Mesodermal cell (in vitro differentiated cells): ENCODE measurements around the gene CUL7.

Experiments used
- H3K27ac ChIP-seq: 2 replicates; pipeline ENCODE4 v1.7.0; 2013; ENCODE audit warnings: mild to moderate bottlenecking, low read depth, low read length, moderate library complexity; ENCODE audit not compliant: severe bottlenecking
- H3K36me3 ChIP-seq: 2 replicates; pipeline ENCODE4 v1.7.1; 2013; ENCODE audit warnings: mild to moderate bottlenecking, low read length, moderate library complexity; ENCODE audit not compliant: control insufficient read depth, insufficient read depth
- H3K4me1 ChIP-seq: one replicate; pipeline ENCODE4 v1.7.1; 2013; ENCODE audit warnings: mild to moderate bottlenecking, low read length; ENCODE audit not compliant: insufficient read depth, control insufficient read depth, poor library complexity, severe bottlenecking
- H3K4me3 ChIP-seq: 2 replicates; pipeline ENCODE4 v1.7.0; 2013; ENCODE audit warnings: low read length, control low read depth, mild to moderate bottlenecking; ENCODE audit not compliant: insufficient read depth, poor library complexity, severe bottlenecking; ENCODE audit errors: extremely low read depth
- H3K9me3 ChIP-seq: 2 replicates; pipeline ENCODE4 v1.7.1; 2013; ENCODE audit warnings: mild to moderate bottlenecking, low read length, moderate library complexity; ENCODE audit not compliant: control insufficient read depth
- WGBS, 2 experiments: methylation state at CpG; one replicate each; pipeline ENCODE4 v1.1.5; 2013; ENCODE audit warnings: missing lambda C conversion rate in 2 of 2; ENCODE audit not compliant: insufficient coverage in 2 of 2; 5-methylcytosine and 5-hydroxymethylcytosine counted together

The CUL7 gene

GRCh38 chr6:43026365-43026764 is 27.3 kb downstream of the CUL7 start:
- no peaks in the 10 kb centered on the region for H3K9me3 ChIP-seq
- peaks cover 81% of the 10 kb centered on the region for H3K36me3 ChIP-seq
- H3K4me1 ChIP-seq = peaks cover 7% of the 10 kb centered on the region
- 88 to 100% methylated on average over 3 to 5 of the region's 5 CpGs for WGBS, 2 experiments
- H3K4me3 ChIP-seq = no peak overlapping the region
- no peak overlapping the region for H3K27ac ChIP-seq

GRCh38 chr6:43024436-43024835 is 29.2 kb downstream of the CUL7 start:
- no peaks in the 10 kb centered on the region for H3K9me3 ChIP-seq
- peaks cover 20% of the 10 kb centered on the region for H3K4me1 ChIP-seq
- peaks cover 76% of the 10 kb centered on the region for H3K36me3 ChIP-seq
- no peak overlapping the region for H3K27ac ChIP-seq
- WGBS, 2 experiments = 97 to 100% methylated on average over 2 of the region's 2 CpGs
- no peak overlapping the region for H3K4me3 ChIP-seq

GRCh38 chr6:43021270-43022047 is 32.2 kb downstream of the CUL7 start, which contains the start of gene RRP36:
TSS of gene RRP36 (plus strand) at chr6:43021623. CDS start at chr6:43021655, 32 bp downstream.
- WGBS, 2 experiments = 2% methylated on average over 42 to 56 of the region's 56 CpGs
- Histone ChIP-seq H3K9me3 (no peaks in the 10 kb centered on the region), H3K4me1 (peaks cover 25% of the 10 kb centered on the region), H3K36me3 (peaks cover 76% of the 10 kb centered on the region), H3K27ac (peak within 1 kb of the TSS; percentile 77), H3K4me3 (peak within 1 kb of the TSS; percentile 91)

GRCh38 chr6:43020847-43021246 is 32.8 kb downstream of the CUL7 start:
- peak overlapping the region; percentile 91 for H3K4me3 ChIP-seq
- 78% methylated on average over 3 of the region's 5 CpGs; no CpG with 5 or more reads in 1 of the 2 experiments for WGBS, 2 experiments
- H3K27ac ChIP-seq = peak overlapping the region; percentile 77
- H3K36me3 ChIP-seq = peaks cover 76% of the 10 kb centered on the region
- H3K4me1 ChIP-seq = peaks cover 27% of the 10 kb centered on the region
- H3K9me3 ChIP-seq = no peaks in the 10 kb centered on the region

- Histone ChIP-seq H3K27ac (peak overlapping the region; percentile 23), H3K36me3 (peaks cover 72% of the 10 kb centered on the region), H3K4me3 (no peak overlapping the region), H3K4me1 (peaks cover 27% of the 10 kb centered on the region), H3K9me3 (no peaks in the 10 kb centered on the region)
- WGBS, 2 experiments = 80 to 92% methylated on average over 1 to 2 of the region's 3 CpGs
Observed at GRCh38 chr6:43020052-43020705, 33.5 kb downstream of the CUL7 start.

GRCh38 chr6:43019152-43019551 is 34.5 kb downstream of the CUL7 start:
- WGBS, 2 experiments = 93 to 100% methylated on average over 2 of the region's 2 CpGs
- H3K27ac ChIP-seq = no peak overlapping the region
- no peak overlapping the region for H3K4me3 ChIP-seq
- no peaks in the 10 kb centered on the region for H3K9me3 ChIP-seq
- H3K4me1 ChIP-seq = peaks cover 27% of the 10 kb centered on the region
- peaks cover 62% of the 10 kb centered on the region for H3K36me3 ChIP-seq

- H3K36me3 ChIP-seq = peaks cover 56% of the 10 kb centered on the region
- no peak overlapping the region for H3K27ac ChIP-seq
- H3K4me3 ChIP-seq = no peak overlapping the region
- peaks cover 29% of the 10 kb centered on the region for H3K4me1 ChIP-seq
- H3K9me3 ChIP-seq = no peaks in the 10 kb centered on the region
- WGBS, 2 experiments = 95 to 99% methylated on average over 10 to 12 of the region's 12 CpGs
Observed at GRCh38 chr6:43016943-43017334, 36.7 kb downstream of the CUL7 start.

GRCh38 chr6:43016176-43016942 is 37.3 kb downstream of the CUL7 start:
- WGBS, 2 experiments = 86 to 87% methylated on average over 3 to 5 of the region's 7 CpGs
- peaks cover 29% of the 10 kb centered on the region for H3K4me1 ChIP-seq
- H3K27ac ChIP-seq = no peak overlapping the region
- H3K36me3 ChIP-seq = peaks cover 62% of the 10 kb centered on the region
- H3K4me3 ChIP-seq = no peak overlapping the region
- H3K9me3 ChIP-seq = no peaks in the 10 kb centered on the region

GRCh38 chr6:43014434-43014909 is 39.2 kb downstream of the CUL7 start:
- H3K36me3 ChIP-seq = peaks cover 71% of the 10 kb centered on the region
- peak overlapping the region; percentile 80 for H3K27ac ChIP-seq
- no peaks in the 10 kb centered on the region for H3K9me3 ChIP-seq
- H3K4me1 ChIP-seq = peaks cover 16% of the 10 kb centered on the region
- 4 to 9% methylated on average over 6 to 7 of the region's 7 CpGs for WGBS, 2 experiments
- peak overlapping the region; percentile 85 for H3K4me3 ChIP-seq

GRCh38 chr6:43013843-43014433 is 39.7 kb downstream of the CUL7 start, which contains the start of the genes KLHDC3 and MEA1:
TSS of gene KLHDC3 (plus strand) at chr6:43014249. CDS start at chr6:43017193, 2,944 bp downstream.
TSS of gene MEA1 (minus strand) at chr6:43013946. CDS start at chr6:43013813, 133 bp downstream.
- H3K36me3 ChIP-seq = peaks cover 71% of the 10 kb centered on the region
- 0% methylated on average over 38 to 49 of the region's 51 CpGs for WGBS, 2 experiments
- peaks cover 16% of the 10 kb centered on the region for H3K4me1 ChIP-seq
- H3K27ac ChIP-seq = peak within 1 kb of the TSS; percentile 80
- H3K4me3 ChIP-seq = peak within 1 kb of the TSS; percentile 85
- no peaks in the 10 kb centered on the region for H3K9me3 ChIP-seq
